Activated CD8-positive, alpha-beta T cell treated with anti-CD3 and anti-CD28 coated beads, Interleukin-2, amount 10 ng/mL, durations not matched to agents 7 days and 5 days (primary cell): Measurements from ENCODE around the gene TBC1D22A. TPM values are rescaled to one million over a fixed set of nuclear protein-coding genes. Genes with fewer than 3 reads are reported as not detected.

Source experiments
- ATAC-seq: fragments of 150-1000 bp; cut with Tn5 transposase; one replicate; pipeline ENCODE4 v1.10.0; 2021; ENCODE audit warnings: moderate library complexity
- CTCF ChIA-PET: fragments of 350-600 bp; sonication (Branson Sonifier 250); formaldehyde crosslinking; loops from one replicate; lab custom pipeline; 2021; ENCODE audit warnings: antibody characterized with exemption; lab: Charles Lee
- POLR2A ChIA-PET: fragments of 350-600 bp; sonication (Branson Sonifier 250); formaldehyde crosslinking; loops from one replicate; lab custom pipeline; 2021; ENCODE audit warnings: antibody characterized with exemption; lab: Charles Lee
- DNase-seq: peaks from one replicate; pipeline ENCODE4 v3.0.0-alpha.2; 2020
- H3K27ac Mint-ChIP-seq: one replicate; pipeline ENCODE4 v1.8.0; 2021; ENCODE audit warnings: mild to moderate bottlenecking, mixed read lengths
- H3K27me3 Mint-ChIP-seq: one replicate; pipeline ENCODE4 v1.8.0; 2021; ENCODE audit warnings: low read depth, mixed read lengths
- H3K36me3 Mint-ChIP-seq: one replicate; pipeline ENCODE4 v1.8.0; 2021; ENCODE audit warnings: low read depth, mixed read lengths
- H3K4me1 Mint-ChIP-seq: one replicate; pipeline ENCODE4 v1.8.0; 2021; ENCODE audit warnings: low read depth, mixed read lengths
- H3K4me3 Mint-ChIP-seq: one replicate; pipeline ENCODE4 v1.8.0; 2021; ENCODE audit warnings: mild to moderate bottlenecking, mixed read lengths
- H3K9me3 Mint-ChIP-seq: one replicate; pipeline ENCODE4 v1.8.0; 2022; ENCODE audit warnings: mixed read lengths; ENCODE audit not compliant: insufficient read depth
- total RNA-seq, 2 experiments: library from RNA; stranded (reverse); gene quantifications; one replicate each; pipeline ENCODE4 v1.2.3, GENCODE V29; 2021

TBC1D22A gene
- total RNA-seq, 2 experiments from 2014 or later, result 34.1 to 38.7 TPM

DNA sequence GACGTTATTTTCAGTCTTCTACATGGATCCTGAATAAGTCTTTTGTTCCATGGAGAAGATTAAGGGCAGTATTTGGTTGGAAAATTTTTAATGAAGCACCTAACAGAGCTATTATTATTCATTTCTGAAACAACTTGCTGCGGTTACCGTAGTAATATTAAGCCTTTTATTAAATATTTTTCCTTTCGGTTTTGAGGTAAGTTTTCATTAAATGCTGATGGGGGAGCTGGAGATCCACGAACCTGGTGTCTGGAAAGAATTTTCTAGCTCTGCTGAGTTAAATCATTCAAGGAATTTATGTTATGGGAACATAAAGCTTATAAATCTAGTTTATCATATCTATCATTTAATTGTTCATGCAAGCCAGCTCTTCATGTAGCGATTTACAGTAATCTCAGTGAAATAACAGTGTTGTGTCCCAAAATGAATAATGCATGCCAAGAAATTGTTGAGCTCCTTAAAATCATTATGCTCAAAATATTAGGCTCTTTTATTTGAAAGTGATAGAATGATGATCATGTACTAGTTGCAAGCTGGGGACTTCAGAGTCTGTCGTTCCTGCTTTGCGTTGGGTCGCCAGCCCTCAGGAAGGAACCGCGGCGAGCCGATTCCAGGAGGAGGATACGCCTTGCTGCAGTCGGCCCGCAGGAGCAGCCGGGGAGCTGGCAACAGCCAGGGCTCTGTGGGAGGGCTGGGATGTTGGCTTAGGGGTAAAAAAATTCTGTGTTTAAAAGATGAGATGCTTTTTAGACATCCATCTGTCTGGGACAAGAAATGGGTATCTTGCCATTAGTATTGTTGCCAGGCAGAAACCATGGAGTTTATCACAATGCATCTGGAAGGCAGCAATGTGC, 83.1 kb downstream of the TBC1D22A start:
- CTCF ChIA-PET, result interaction anchor here (0.8 to 1.6 kb wide), 3 partner anchors 10 to 87 kb away, joined by 3 to 5 read pairs (median 4); no protein-coding TSS in a partner anchor

GRCh38 chr22:46846150-46846831, 83.8 kb downstream of the TBC1D22A start:
- POLR2A ChIA-PET, result no interaction called here
- DNase-seq, result no peak
- no peak overlapping the region for H3K27ac Mint-ChIP-seq
- no peaks in the 10 kb centered on the region for H3K9me3 Mint-ChIP-seq
- ATAC-seq, result no peak
- H3K27me3 Mint-ChIP-seq, result no peaks in the 10 kb centered on the region
- H3K4me1 Mint-ChIP-seq, result peaks cover 13% of the 10 kb centered on the region
- no peak overlapping the region for H3K4me3 Mint-ChIP-seq
- CTCF ChIA-PET, result interaction anchor here (0.8 to 1.1 kb wide), 2 partner anchors 10 to 88 kb away, joined by 3 to 4 read pairs; no protein-coding TSS in a partner anchor
- H3K36me3 Mint-ChIP-seq, result peaks cover 13% of the 10 kb centered on the region

More for the DNA sequence above, 83.1 kb downstream of the TBC1D22A start:
- no peaks in the 10 kb centered on the region for H3K9me3 Mint-ChIP-seq
- no peak overlapping the region for H3K27ac Mint-ChIP-seq
- H3K4me3 Mint-ChIP-seq, result no peak overlapping the region
- H3K27me3 Mint-ChIP-seq, result no peaks in the 10 kb centered on the region
- peaks cover 12% of the 10 kb centered on the region for H3K36me3 Mint-ChIP-seq
- ATAC-seq (no peak), DNase-seq (no peak)
- POLR2A ChIA-PET, result no interaction called here
- H3K4me1 Mint-ChIP-seq, result peaks cover 13% of the 10 kb centered on the region

GRCh38 chr22:46846832-46847355, 84.4 kb downstream of the TBC1D22A start:
- Mint-ChIP-seq H3K9me3 (no peaks in the 10 kb centered on the region), H3K27ac (no peak overlapping the region), H3K4me1 (peaks cover 13% of the 10 kb centered on the region), H3K36me3 (peaks cover 17% of the 10 kb centered on the region), H3K27me3 (no peaks in the 10 kb centered on the region), H3K4me3 (no peak overlapping the region)
- DNase-seq (no peak), ATAC-seq (no peak)
- CTCF ChIA-PET, result no interaction called here
- POLR2A ChIA-PET, result no interaction called here

GRCh38 chr22:46848197-46848596, 85.7 kb downstream of the TBC1D22A start:
- Mint-ChIP-seq H3K4me3 (no peak overlapping the region), H3K9me3 (no peaks in the 10 kb centered on the region), H3K27ac (no peak overlapping the region), H3K36me3 (peaks cover 15% of the 10 kb centered on the region), H3K4me1 (peaks cover 13% of the 10 kb centered on the region), H3K27me3 (no peaks in the 10 kb centered on the region)
- CTCF ChIA-PET, result no interaction called here
- POLR2A ChIA-PET, result no interaction called here
- DNase-seq, result no peak
- no peak for ATAC-seq

- ATAC-seq (no peak), DNase-seq (no peak)
- Mint-ChIP-seq H3K9me3 (no peaks in the 10 kb centered on the region), H3K27ac (no peak overlapping the region), H3K36me3 (peaks cover 15% of the 10 kb centered on the region), H3K4me1 (peaks cover 13% of the 10 kb centered on the region), H3K27me3 (no peaks in the 10 kb centered on the region), H3K4me3 (no peak overlapping the region)
- ChIA-PET CTCF (no interaction called here), POLR2A (no interaction called here)
Measured at GRCh38 chr22:46849101-46849500, 86.7 kb downstream of the TBC1D22A start.

DNA sequence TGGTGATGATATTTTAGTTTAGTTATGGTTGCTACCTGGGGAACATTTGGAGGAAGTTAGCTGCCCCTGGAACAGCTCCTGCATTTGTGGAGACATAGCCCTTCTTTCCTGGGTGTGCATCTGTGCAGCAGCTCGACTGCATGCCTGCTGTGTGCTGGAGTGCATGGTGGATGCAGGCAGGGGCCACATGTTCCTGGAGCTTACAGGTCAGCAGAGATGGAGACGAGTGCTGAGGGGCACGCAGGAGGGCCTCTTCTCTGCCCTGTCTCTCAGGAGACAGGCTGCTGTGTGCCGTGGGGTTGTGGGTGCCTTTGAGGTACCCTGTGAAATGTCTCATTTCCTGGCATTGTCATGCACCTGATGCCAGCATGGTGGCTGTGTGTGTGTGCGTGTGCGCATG, 87.5 kb downstream of the TBC1D22A start:
- Mint-ChIP-seq H3K4me1 (peaks cover 17% of the 10 kb centered on the region), H3K36me3 (peaks cover 15% of the 10 kb centered on the region), H3K9me3 (no peaks in the 10 kb centered on the region), H3K27me3 (no peaks in the 10 kb centered on the region), H3K4me3 (no peak overlapping the region), H3K27ac (no peak overlapping the region)
- ChIA-PET CTCF (no interaction called here), POLR2A (no interaction called here)
- DNase-seq (no peak), ATAC-seq (no peak)

- POLR2A ChIA-PET, result no interaction called here
Measured at GRCh38 chr22:46851311-46851710, 88.9 kb downstream of the TBC1D22A start.

DNA sequence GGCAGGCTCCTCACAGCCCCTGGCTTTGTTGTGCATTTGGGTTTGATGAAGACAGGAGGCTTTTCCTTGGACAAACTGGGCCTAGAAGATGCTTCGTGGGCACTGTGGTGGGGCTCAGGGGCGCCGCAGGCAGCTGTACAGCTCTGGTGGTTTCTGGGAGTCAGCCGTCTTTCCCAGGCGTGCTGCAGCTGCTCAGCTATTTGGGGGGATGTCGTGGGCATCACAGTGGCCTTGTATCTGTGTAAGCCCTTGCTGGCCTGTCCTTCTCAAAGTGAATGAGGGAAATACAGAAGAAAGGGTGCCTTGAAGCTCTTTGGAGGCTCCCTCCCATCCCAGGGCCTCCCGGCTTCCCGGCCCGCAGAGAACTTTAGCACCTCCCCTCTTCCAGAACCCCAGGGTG, 89.5 kb downstream of the TBC1D22A start:
- Mint-ChIP-seq H3K9me3 (no peaks in the 10 kb centered on the region), H3K36me3 (peaks cover 15% of the 10 kb centered on the region), H3K27ac (no peak overlapping the region), H3K27me3 (no peaks in the 10 kb centered on the region), H3K4me3 (no peak overlapping the region), H3K4me1 (peaks cover 11% of the 10 kb centered on the region)
- POLR2A ChIA-PET, result no interaction called here
- ATAC-seq (no peak), DNase-seq (no peak)
- CTCF ChIA-PET, result no interaction called here

More at GRCh38 chr22:46851311-46851710, 88.9 kb downstream of the TBC1D22A start:
- DNase-seq, result no peak
- Mint-ChIP-seq H3K4me3 (no peak overlapping the region), H3K27me3 (no peaks in the 10 kb centered on the region), H3K4me1 (peaks cover 13% of the 10 kb centered on the region), H3K36me3 (peaks cover 15% of the 10 kb centered on the region), H3K9me3 (no peaks in the 10 kb centered on the region), H3K27ac (no peak overlapping the region)
- no peak for ATAC-seq
- CTCF ChIA-PET, result no interaction called here

GRCh38 chr22:46852771-46853170, 90.3 kb downstream of the TBC1D22A start:
- Mint-ChIP-seq H3K4me3 (no peak overlapping the region), H3K4me1 (peaks cover 8% of the 10 kb centered on the region), H3K27ac (no peak overlapping the region), H3K36me3 (peaks cover 15% of the 10 kb centered on the region), H3K27me3 (no peaks in the 10 kb centered on the region), H3K9me3 (no peaks in the 10 kb centered on the region)
- no peak for DNase-seq
- ATAC-seq, result no peak
- ChIA-PET POLR2A (no interaction called here), CTCF (no interaction called here)

DNA sequence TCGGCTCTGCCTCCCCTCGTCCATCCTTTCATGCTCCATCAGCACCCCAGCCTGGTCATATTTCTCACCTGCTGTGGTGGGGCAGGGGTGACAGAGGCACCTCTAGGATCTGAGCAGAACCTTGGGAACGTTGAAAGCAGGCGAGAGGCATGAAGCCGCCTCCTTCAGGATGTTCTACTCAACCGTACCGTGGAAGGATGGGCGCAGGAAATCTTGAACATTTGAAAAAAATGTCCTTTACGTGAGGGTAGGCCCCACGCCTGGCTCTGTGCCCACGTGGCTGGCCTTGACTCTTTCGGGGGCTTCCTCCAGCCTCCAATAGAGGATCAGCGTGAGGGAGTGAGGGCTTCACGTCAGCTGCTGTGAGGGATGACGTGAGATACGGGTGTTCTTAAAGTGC, 90.7 kb downstream of the TBC1D22A start:
- ChIA-PET POLR2A (no interaction called here), CTCF (no interaction called here)
- Mint-ChIP-seq H3K9me3 (no peaks in the 10 kb centered on the region), H3K4me1 (peaks cover 8% of the 10 kb centered on the region), H3K4me3 (no peak overlapping the region), H3K27me3 (no peaks in the 10 kb centered on the region), H3K27ac (no peak overlapping the region), H3K36me3 (peaks cover 15% of the 10 kb centered on the region)
- ATAC-seq, result no peak
- DNase-seq, result no peak

GRCh38 chr22:46854125-46854870, 91.8 kb downstream of the TBC1D22A start:
- no peak for ATAC-seq
- DNase-seq, result no peak
- CTCF ChIA-PET, result no interaction called here
- H3K9me3 Mint-ChIP-seq, result no peaks in the 10 kb centered on the region
- POLR2A ChIA-PET, result no interaction called here
- peaks cover 8% of the 10 kb centered on the region for H3K4me1 Mint-ChIP-seq
- H3K36me3 Mint-ChIP-seq, result peaks cover 15% of the 10 kb centered on the region
- no peaks in the 10 kb centered on the region for H3K27me3 Mint-ChIP-seq
- no peak overlapping the region for H3K4me3 Mint-ChIP-seq
- no peak overlapping the region for H3K27ac Mint-ChIP-seq
